DOHH2 (cell line): ENCODE data around the gene STEAP3.

Experiments
- EZH2phosphoT487 ChIP-seq: fragments of 200-600 bp; sonication (generic); IDR thresholded peaks from 2 replicates; pipeline ENCODE4 v1.6.1; 2017; ENCODE audit warnings: borderline replicate concordance, mild to moderate bottlenecking, antibody characterized with exemption, low read length, moderate library complexity, mixed read lengths
- TF ChIP-seq, protein P1 (sequence below): fragments of 200-600 bp; sonication (generic); IDR thresholded peaks from one replicate; pipeline ENCODE4 v1.5.1; 2014; ENCODE audit warnings: antibody characterized with exemption, mild to moderate bottlenecking, low read depth, low read length; ENCODE audit not compliant: poor library complexity, severe bottlenecking

DNA sequence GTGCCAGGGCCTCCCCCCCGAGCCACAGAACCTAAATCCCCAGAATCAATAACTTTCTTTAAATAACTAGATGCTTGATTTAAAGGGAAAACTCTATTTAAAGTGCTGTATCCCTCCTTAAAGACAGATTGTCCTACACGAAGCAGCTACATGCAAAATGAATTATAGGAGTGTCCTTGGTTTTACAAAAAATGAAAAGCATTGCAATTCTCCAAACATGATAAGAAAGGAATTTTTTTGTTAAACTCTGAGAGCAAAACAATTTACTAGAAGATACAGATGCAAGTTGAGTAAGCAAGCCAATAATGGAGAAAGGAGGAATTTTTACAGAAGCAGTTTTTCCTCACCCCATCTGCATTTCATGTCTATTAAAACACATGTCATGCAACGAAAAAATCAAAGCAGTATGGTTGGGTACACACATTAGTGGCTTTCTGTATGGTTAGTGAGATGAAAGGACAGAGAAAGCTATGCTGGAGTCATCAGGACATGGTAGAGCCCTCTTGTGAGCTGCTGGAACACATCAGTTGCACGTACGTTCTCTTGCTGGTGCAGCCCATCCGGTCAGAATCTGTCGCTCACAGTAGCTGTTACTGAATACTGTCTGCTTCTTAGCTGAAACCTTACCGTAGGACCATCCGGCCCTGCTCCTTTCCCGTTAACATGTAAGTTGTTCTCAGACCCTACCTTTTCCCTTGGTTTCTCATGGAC lies 25.9 kb upstream of the STEAP3 start:
- TF ChIP-seq, protein P1, sequence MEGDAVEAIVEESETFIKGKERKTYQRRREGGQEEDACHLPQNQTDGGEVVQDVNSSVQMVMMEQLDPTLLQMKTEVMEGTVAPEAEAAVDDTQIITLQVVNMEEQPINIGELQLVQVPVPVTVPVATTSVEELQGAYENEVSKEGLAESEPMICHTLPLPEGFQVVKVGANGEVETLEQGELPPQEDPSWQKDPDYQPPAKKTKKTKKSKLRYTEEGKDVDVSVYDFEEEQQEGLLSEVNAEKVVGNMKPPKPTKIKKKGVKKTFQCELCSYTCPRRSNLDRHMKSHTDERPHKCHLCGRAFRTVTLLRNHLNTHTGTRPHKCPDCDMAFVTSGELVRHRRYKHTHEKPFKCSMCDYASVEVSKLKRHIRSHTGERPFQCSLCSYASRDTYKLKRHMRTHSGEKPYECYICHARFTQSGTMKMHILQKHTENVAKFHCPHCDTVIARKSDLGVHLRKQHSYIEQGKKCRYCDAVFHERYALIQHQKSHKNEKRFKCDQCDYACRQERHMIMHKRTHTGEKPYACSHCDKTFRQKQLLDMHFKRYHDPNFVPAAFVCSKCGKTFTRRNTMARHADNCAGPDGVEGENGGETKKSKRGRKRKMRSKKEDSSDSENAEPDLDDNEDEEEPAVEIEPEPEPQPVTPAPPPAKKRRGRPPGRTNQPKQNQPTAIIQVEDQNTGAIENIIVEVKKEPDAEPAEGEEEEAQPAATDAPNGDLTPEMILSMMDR: no peak
- no peak for TF ChIP-seq EZH2phosphoT487
